ENCODE data around the gene C16orf89.

Gene C16orf89

DNA sequence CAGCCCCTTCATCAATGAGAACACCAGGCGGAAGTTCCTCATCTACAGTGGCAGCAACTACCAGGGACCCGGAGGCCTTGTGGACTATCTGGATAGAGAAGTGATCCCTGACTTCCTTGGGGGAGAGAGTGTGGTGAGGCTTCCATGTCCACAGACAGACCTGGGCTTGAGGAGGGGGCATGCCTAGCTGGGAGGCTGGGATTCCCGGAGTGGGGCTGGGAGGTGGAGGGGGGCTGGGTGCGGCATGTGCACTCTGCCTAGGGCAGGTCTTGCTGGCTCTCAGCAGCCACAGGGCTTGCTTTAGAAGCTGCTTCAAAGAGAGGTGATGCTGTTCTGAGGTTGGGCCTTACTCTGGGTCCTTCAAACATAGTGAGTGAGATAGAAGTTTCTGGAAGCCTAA, 59.8 kb downstream of the C16orf89 start:
- ATAC-seq (ENCODE audit: low read depth) (no peak), DNase-seq (ENCODE audit: low spot score in 2 of 2) (no peak)
- peaks cover 18% of the 10 kb centered on the region for H3K27me3 Mint-ChIP-seq
- no peak overlapping the region for H3K4me3 Mint-ChIP-seq
- H3K9me3 Mint-ChIP-seq: no peaks in the 10 kb centered on the region
- H3K36me3 Mint-ChIP-seq: no peaks in the 10 kb centered on the region
- H3K4me1 Mint-ChIP-seq: no peaks in the 10 kb centered on the region
- no peak overlapping the region for H3K27ac Mint-ChIP-seq

DNA sequence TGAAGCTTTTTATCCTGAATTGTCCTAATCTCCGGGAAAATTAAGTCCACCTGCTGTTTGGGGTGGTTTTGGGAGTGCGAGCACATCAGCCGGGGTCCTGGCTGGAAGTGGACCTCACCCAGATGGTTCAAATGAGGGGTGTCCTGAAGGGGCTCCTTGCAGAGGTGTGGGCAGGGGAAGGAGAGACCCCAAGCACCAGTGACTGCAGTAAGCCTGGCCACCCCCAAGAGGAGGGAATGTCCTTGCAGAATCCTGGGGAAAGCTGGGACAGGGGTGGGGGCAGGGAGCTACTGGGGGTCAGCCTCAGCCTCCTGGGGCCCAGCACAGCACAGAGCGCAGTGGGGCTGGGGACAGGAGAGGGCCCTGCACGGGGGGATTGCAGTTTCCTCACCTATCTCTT, 61.4 kb downstream of the C16orf89 start:
- Mint-ChIP-seq H3K4me3 (no peak overlapping the region), H3K36me3 (no peaks in the 10 kb centered on the region), H3K27ac (no peak overlapping the region), H3K4me1 (no peaks in the 10 kb centered on the region), H3K27me3 (peaks cover 8% of the 10 kb centered on the region), H3K9me3 (no peaks in the 10 kb centered on the region)
- ATAC-seq (ENCODE audit: low read depth): no peak
- DNase-seq (ENCODE audit: low spot score in 2 of 2): no peak

- Mint-ChIP-seq H3K36me3 (no peaks in the 10 kb centered on the region), H3K27ac (no peak overlapping the region), H3K4me1 (no peaks in the 10 kb centered on the region), H3K4me3 (no peak overlapping the region), H3K27me3 (peaks cover 8% of the 10 kb centered on the region), H3K9me3 (no peaks in the 10 kb centered on the region)
- DNase-seq (ENCODE audit: low spot score in 2 of 2) (no peak), ATAC-seq (ENCODE audit: low read depth) (no peak)
Measured at GRCh38 chr16:5003828-5004227, 61.9 kb downstream of the C16orf89 start.

- no peak for DNase-seq (ENCODE audit: low spot score in 2 of 2)
- Mint-ChIP-seq H3K4me3 (no peak overlapping the region), H3K36me3 (no peaks in the 10 kb centered on the region), H3K9me3 (no peaks in the 10 kb centered on the region), H3K27me3 (peaks cover 10% of the 10 kb centered on the region), H3K4me1 (no peaks in the 10 kb centered on the region), H3K27ac (no peak overlapping the region)
- ATAC-seq (ENCODE audit: low read depth): no peak
Measured at GRCh38 chr16:5003211-5003610, 62.5 kb downstream of the C16orf89 start.

DNA sequence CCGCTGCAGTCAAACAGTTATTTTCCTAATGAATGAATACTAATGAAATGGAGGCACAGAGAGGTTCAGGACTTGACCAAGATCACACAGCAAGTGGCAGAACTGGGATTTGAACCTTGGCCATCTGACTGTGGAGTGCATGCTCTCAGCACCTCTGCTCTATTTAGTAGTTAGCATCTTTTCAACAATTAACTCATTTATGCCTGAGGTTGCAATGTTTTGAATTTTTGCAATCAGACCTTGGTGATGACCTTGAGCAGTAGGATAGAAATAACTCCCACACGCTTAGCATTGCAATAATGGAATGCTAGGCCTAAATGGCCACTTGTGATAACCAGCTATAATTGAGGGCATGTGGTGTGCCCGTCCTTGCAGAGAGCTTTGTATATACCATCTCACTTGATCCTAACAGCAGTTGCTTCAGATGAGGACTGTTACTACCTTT, 63.0 kb downstream of the C16orf89 start:
- H3K4me1 Mint-ChIP-seq: no peaks in the 10 kb centered on the region
- H3K27me3 Mint-ChIP-seq: peaks cover 10% of the 10 kb centered on the region
- H3K27ac Mint-ChIP-seq: no peak overlapping the region
- no peak for ATAC-seq (ENCODE audit: low read depth)
- DNase-seq (ENCODE audit: low spot score in 2 of 2): no peak
- H3K36me3 Mint-ChIP-seq: no peaks in the 10 kb centered on the region
- H3K9me3 Mint-ChIP-seq: no peaks in the 10 kb centered on the region
- no peak overlapping the region for H3K4me3 Mint-ChIP-seq

DNA sequence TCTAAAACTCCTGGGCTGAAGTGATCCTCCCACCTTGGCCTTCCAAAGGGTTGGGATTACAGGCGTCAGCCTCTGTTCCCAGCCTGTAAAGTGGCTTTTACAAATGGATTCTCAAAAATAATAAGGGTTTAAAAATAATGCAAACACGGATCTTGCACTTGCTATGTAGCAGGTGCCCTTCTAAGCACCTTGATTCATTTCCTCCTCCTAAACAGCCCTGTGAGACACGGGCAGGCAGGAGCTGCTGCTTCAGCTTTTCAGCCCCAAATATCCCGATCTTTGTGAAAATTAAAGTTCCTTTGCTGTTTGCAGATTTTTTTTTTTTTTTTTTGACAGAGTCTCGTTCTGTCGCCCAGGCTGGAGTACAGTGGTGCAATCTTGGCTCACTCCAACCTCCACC, 63.8 kb downstream of the C16orf89 start:
- H3K9me3 Mint-ChIP-seq: no peaks in the 10 kb centered on the region
- no peak overlapping the region for H3K27ac Mint-ChIP-seq

GRCh38 chr16:5001571-5001970, 64.2 kb downstream of the C16orf89 start:
- DNase-seq (ENCODE audit: low spot score in 2 of 2) (no peak), ATAC-seq (ENCODE audit: low read depth) (no peak)
- Mint-ChIP-seq H3K36me3 (no peaks in the 10 kb centered on the region), H3K4me1 (no peaks in the 10 kb centered on the region), H3K4me3 (no peak overlapping the region), H3K27me3 (peaks cover 13% of the 10 kb centered on the region), H3K27ac (no peak overlapping the region), H3K9me3 (no peaks in the 10 kb centered on the region)

More for the DNA sequence above, 63.8 kb downstream of the C16orf89 start:
- DNase-seq (ENCODE audit: low spot score in 2 of 2): no peak
- no peak for ATAC-seq (ENCODE audit: low read depth)
- Mint-ChIP-seq H3K4me3 (no peak overlapping the region), H3K4me1 (no peaks in the 10 kb centered on the region), H3K36me3 (no peaks in the 10 kb centered on the region), H3K27me3 (peaks cover 10% of the 10 kb centered on the region)

- no peak overlapping the region for H3K4me3 Mint-ChIP-seq
- H3K36me3 Mint-ChIP-seq: no peaks in the 10 kb centered on the region
- no peak overlapping the region for H3K27ac Mint-ChIP-seq
- H3K9me3 Mint-ChIP-seq: no peaks in the 10 kb centered on the region
- no peaks in the 10 kb centered on the region for H3K4me1 Mint-ChIP-seq
- H3K27me3 Mint-ChIP-seq: peaks cover 15% of the 10 kb centered on the region
- DNase-seq (ENCODE audit: low spot score in 2 of 2) (no peak), ATAC-seq (ENCODE audit: low read depth) (no peak)
Measured at GRCh38 chr16:5000573-5001001, 65.2 kb downstream of the C16orf89 start.

- Mint-ChIP-seq H3K36me3 (no peaks in the 10 kb centered on the region), H3K9me3 (no peaks in the 10 kb centered on the region), H3K27ac (no peak overlapping the region), H3K4me1 (no peaks in the 10 kb centered on the region), H3K27me3 (peaks cover 12% of the 10 kb centered on the region), H3K4me3 (no peak overlapping the region)
- no peak for ATAC-seq (ENCODE audit: low read depth)
- DNase-seq (ENCODE audit: low spot score in 2 of 2): no peak
Measured at GRCh38 chr16:4994719-4995434, 70.9 kb downstream of the C16orf89 start.

All from memory B cell (primary cell).